Spleen (tissue), 7 donors: ENCODE data around the gene SLC2A4.

Experiments
- POLR2A ChIP-seq, 3 donors: fragments of 450-650 bp; IDR thresholded peaks; one replicate each; pipeline ENCODE4 v1.5.1; 2017; ENCODE audit warnings: antibody characterized with exemption in 3 of 3, mild to moderate bottlenecking in 1 of 3
- TF ChIP-seq, protein P1 (sequence below), 11 experiments: fragments of 200-600 bp in 7 of 11; fragments of 450-650 bp in 4 of 11; sonication (generic) in 4 of 11; IDR thresholded peaks in 8 of 11; conservative IDR thresholded peaks in 3 of 11; 1 replicate in 7 of 11; 2 replicates in 4 of 11; pipeline versions ENCODE4 v1.4.0 to v1.8.0; 2016 to 2021; ENCODE audit warnings: antibody characterized with exemption in 11 of 11, inconsistent platforms in 4 of 11, mild to moderate bottlenecking in 1 of 11
- donor health status: DM: no; HTN: no; CAD: no; lungs with moderate emphysema.
- donor health status: DM: no; HTN: no; CAD: no.
- donor health status: DM: no; HTN: no; CAD: no.

DNA sequence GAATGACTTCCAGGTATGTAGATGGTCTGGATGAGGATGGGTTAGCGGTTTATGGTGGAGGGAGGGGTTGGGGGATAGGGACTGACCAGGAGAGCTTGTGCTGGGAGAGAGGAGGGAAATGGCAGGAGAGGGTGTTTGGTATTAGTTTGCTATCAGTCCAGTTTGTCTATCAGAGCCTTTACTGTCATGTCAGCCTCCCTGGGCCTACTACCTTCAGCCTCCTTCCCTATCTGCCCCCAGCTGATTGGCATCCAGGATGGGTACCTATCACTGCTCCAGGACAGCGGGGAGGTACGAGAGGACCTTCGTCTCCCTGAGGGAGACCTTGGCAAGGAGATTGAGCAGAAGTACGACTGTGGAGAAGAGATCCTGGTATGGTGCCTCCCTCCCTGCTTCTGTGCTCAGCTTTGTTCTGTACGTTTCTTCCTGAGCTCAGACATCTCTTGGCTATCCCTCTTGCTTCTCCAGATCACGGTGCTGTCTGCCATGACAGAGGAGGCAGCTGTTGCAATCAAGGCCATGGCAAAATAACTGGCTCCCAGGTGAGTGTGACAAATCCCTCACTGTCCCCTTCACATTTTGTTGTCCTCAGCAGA lies 29.7 kb downstream of the SLC2A4 start:
- TF ChIP-seq, protein P1, sequence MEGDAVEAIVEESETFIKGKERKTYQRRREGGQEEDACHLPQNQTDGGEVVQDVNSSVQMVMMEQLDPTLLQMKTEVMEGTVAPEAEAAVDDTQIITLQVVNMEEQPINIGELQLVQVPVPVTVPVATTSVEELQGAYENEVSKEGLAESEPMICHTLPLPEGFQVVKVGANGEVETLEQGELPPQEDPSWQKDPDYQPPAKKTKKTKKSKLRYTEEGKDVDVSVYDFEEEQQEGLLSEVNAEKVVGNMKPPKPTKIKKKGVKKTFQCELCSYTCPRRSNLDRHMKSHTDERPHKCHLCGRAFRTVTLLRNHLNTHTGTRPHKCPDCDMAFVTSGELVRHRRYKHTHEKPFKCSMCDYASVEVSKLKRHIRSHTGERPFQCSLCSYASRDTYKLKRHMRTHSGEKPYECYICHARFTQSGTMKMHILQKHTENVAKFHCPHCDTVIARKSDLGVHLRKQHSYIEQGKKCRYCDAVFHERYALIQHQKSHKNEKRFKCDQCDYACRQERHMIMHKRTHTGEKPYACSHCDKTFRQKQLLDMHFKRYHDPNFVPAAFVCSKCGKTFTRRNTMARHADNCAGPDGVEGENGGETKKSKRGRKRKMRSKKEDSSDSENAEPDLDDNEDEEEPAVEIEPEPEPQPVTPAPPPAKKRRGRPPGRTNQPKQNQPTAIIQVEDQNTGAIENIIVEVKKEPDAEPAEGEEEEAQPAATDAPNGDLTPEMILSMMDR (IDR thresholded peaks at IDR 0.05 in 8 of 11, conservative IDR thresholded peaks at IDR 0.05 in 3 of 11): no peak
- TF ChIP-seq POLR2A (IDR thresholded peaks at IDR 0.05): no peak
